ENCODE measurements around the gene COPS4.
"Not testable (repeated sequence)": the region's sequence is repeated elsewhere in the genome, so short reads cannot be mapped to it uniquely, and the experiment has no call there.

COPS4 gene
- 27.4 reads per million, percentile 54 among the genes with 10 or more reads in this experiment for total RNA-seq

- DNase-seq = peak; percentile 94
Measured at GRCh38 chr4:83034630-83035494, at the start of gene COPS4. COPS4 (plus strand) TSS chr4:83035183; CDS start chr4:83035225, 42 bp downstream.

DNA sequence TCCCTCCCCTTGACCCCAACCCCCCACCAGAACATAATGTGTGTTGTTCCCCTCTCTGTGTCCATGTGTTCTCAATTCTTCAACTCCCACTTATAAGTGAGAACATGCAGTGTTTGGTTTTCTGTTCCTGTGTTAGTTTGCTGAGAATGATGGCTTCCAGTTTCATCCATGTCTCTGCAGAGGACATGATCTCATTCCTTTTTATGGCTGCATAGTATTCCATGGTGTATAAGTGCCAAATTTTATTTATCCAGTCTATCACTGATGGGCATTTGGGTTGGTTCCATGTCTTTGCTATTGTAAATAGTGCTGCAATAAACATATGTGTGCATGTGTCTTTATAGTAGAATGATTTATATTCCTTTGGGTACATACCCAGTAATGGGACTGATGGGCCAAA lies 47.5 kb upstream of the COPS4 start:
- not testable (repeated sequence) for DNase-seq

GRCh38 chr4:82988323-82988832 lies 46.6 kb upstream of the COPS4 start:
- no peak for DNase-seq

DNA sequence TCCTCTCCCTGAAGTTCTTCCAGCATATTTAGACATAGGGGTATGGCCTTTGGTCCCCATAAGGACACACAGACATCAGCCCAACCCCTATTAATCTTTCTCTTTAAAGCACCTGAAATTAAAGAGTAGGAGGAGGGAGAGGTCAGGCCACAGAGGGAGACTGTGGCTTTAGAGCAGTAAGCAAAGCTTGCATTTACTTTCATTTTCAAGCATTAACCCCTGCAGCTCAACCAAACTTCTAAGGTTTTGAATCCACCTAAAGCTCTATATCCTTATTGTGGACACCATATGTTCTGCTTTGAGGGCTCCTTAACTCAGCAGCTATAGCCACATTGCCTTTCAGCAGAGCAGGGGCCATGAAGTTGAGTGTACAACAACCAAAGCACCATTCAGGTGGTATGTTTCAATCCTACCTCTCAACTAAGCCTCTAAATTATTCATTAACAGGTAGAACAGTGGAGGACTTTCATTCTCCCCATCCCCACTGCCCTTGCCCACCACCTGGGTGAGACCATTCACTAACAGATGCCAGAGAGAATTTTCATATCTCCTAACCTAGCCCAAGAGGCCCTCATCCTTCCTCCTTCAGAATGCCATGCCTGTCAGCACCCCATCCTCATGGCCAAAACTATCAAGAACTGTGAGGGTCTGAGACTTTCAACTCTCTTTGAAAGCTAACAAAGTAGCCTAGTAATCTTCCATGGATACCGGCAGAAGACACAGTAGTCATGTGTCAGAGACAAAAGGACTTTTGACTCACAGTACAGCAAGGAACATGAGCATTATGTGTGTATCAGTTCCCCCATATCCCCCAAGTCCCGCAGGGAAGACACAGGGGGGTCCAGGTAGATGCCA lies 45.2 kb upstream of the COPS4 start:
- DNase-seq = no peak

DNA sequence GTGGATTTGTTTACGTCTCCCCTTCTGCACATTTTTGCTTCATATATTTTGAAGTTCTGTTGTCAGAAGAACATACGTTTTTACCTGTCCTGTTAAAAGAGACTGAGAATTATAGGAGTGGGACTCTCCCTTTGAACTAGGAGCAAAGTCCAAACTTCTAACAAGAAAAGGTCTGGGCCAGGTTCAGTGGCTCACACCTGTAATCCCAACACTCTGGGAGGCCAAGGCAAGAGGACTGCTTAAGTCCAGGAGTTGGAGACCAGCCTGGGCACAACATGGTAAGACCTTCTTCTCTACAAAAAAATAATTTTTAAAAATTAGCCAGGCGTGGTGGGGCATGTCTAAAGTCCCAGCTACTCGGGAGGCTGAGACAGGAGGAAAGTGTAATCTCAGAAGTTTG lies 40.1 kb upstream of the COPS4 start:
- no peak for DNase-seq

GRCh38 chr4:82998898-82999297 lies 36.1 kb upstream of the COPS4 start:
- no peak for DNase-seq

GRCh38 chr4:83002329-83002728 lies 32.7 kb upstream of the COPS4 start:
- DNase-seq = no peak

- DNase-seq = not testable (repeated sequence)
Measured at GRCh38 chr4:83003044-83003791, 31.8 kb upstream of the COPS4 start.

- no peak for DNase-seq
Measured at GRCh38 chr4:83009529-83009928, 25.5 kb upstream of the COPS4 start.

DNA sequence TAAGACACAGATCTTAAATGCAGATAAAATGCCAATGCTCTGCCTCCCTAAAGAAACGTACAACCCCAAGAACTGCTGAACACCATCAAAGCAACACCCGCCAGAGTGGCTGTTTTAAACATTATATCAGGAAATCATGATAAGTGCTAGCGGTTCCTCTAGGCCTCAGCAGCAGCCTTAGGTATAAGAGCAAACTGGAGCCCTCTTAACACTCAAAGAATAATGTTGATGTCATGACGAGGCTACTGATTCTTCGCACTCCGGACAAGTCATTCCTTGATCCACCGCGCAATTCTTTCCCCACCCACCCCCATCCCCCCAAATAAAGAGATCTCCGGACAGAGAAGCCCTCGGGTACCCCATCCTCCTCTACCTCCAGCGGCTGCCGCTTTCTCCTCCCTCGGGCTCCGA lies 24.9 kb upstream of the COPS4 start:
- DNase-seq = no peak

DNA sequence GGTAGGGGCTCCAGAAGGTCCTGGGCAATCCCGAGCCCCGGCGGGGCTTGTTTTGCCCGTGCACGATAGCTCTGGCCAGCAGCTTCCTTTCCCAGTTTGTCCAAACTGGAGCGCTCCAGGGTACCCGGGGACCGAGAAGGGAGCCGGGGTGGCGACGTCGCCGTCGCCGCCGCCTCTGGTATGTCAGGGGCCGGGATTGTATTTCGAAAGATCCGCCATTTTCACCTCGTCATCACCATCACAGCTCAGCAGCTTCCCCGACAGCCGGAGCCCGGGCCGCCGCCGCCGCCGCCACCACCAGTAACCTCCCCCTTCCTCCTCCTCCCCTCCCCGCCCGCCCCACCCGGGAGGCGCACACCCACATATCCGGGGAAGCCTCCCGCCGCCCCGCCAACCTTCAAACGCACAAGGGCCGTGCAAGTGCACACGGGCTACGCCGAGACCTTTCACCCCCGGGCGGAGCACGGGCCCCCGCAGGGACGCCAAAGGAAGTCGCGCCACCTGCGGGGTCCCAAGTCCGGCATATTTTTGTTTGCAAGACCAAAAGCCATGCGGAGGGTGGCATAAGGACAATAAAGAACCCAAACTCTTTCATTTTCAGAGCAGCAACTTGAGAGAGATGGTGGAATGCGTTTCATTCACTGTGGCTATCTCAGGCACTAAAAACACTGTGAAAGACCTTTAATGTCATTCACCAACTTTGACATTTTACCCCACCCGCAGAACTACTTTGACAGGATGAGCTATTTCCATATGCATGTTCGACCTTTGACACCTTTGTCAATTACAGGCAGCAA lies 24.3 kb upstream of the COPS4 start, which contains the start of gene LIN54:
TSS of gene LIN54 (minus strand) at position 302 of the 797 bp plus-strand sequence. CDS start 25,979 bp downstream, outside the sequence.
- DNase-seq = peak; percentile 84

GRCh38 chr4:83011689-83012199 lies 23.2 kb upstream of the COPS4 start:
- no peak for DNase-seq

GRCh38 chr4:83012200-83012686 lies 22.7 kb upstream of the COPS4 start:
- peak; percentile 10 for DNase-seq

DNA sequence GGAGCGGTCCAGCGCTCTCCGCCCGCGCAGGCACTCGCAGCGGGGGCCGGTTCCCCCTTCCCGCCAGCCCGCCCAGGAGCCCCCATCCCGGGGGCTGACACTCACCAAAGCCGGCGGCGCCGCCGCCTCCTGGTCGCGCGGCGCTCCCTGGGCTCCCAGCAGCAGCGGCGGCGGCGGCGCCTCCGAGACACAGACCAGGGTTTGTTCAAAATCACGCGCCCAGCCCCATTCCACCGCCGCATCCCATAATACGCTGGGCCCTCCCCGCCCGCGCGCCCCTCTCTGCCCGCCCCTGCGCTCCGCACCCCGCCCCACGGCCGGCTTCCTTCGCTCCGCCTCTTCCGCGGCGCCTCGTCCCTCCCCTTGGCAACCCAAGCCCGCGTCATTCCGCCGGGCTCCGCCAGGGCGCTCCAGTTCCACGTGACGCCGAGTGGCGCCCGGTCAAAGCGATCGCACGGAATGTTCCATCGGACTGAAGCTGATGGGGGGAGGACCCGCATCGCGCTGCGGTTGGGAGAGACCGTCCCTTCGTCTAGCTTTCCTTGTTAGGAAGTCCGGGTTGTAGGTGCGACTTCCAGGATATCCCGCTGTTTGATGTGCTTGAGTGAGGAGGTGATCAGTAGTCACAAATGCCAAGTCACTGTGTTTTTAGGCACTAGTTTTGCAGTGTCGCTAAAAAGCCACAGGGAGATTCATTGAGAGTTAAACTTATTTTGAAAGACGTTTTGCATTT lies 22.1 kb upstream of the COPS4 start:
- DNase-seq = peak; percentile 96

GRCh38 chr4:83013420-83013867 lies 21.5 kb upstream of the COPS4 start:
- DNase-seq = no peak

DNA sequence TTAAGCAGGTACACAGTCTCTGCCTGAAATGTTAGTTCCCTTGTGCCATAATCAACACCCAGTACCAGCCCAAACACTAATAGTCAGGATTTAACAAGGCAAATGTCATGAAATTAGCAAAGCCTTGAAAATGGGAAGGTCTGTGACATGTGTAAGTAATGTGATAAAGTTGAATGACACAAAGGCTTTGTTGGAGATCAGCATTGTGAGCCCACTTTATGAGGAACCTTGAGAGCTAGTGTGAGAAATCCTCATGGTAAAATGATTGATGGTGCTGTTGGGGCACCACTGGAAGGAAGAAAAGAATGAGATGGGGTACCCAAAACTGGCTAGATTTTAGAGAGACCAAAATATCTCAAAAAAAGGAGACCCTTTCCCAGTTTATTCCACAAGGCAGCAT lies 21.1 kb upstream of the COPS4 start:
- no peak for DNase-seq

GRCh38 chr4:83019794-83020494 lies 15.0 kb upstream of the COPS4 start:
- DNase-seq = no peak

GRCh38 chr4:83022724-83023450 lies 12.1 kb upstream of the COPS4 start:
- DNase-seq = no peak

DNA sequence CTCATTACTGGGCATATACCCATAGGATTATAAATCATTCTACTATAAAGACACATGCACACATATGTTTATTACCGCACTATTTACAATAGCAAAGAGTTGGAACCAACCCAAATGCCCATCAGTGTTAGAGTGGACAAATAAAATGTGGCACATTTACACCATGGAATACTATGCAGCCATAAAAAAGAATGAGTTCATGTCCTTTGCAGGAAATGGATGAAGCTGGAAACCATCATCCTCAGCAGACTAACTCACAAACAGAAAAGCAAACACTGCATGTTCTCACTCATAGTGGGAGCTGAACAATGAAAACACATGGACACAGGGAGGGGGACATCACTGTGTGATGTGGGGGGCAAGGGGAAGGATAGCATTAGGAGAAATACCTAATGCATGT lies 11.4 kb upstream of the COPS4 start:
- not testable (repeated sequence) for DNase-seq

Measured in effector CD4-positive, alpha-beta T cell (primary cell).